GM11168 (cell line): ENCODE data around the gene NPFFR2.
"Not testable (repeated sequence)": the region's sequence is repeated elsewhere in the genome, so short reads cannot be mapped to it uniquely, and the experiment has no call there.

ENCODE experiments used
- in situ Hi-C: fragments of 300-500 bp; cut with MboI; formaldehyde crosslinking; loops from one replicate; pipeline ENCODE4 v1.12.0; 2022; ENCODE audit warnings: low sequenced_read_pairs; ENCODE audit not compliant: unreplicated experiment

Gene NPFFR2

GRCh38 chr4:72110886-72111285 is 79.1 kb downstream of the NPFFR2 start:
- in situ Hi-C loops, result no loop called here

- in situ Hi-C loops, result no loop called here
Observed at GRCh38 chr4:72111863-72112262, 80.1 kb downstream of the NPFFR2 start.

- in situ Hi-C loops, result no loop called here
Observed at GRCh38 chr4:72112514-72113156, 80.8 kb downstream of the NPFFR2 start.

GRCh38 chr4:72118017-72118416 is 86.2 kb downstream of the NPFFR2 start:
- in situ Hi-C loops, result no loop called here

DNA sequence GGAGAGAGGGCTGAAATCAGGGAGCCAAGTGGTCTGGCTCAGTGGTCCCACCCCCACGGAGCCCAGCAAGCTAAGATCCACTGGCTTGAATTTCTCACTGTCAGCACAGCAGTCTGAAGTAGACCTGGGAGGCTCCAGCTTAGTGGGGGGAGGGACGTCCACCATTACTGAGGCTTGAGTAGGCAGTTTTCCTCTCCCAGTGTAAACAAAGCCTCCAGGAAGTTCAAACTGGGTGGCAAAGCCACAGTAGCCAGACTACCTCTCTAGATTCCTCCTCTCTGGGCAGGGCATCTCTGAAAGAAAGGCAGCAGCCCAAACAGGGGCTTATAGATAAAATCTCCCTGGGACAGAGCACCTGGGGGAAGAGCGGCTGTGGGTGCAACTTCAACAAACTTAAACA is 88.1 kb downstream of the NPFFR2 start:
- in situ Hi-C loops, result no loop called here

DNA sequence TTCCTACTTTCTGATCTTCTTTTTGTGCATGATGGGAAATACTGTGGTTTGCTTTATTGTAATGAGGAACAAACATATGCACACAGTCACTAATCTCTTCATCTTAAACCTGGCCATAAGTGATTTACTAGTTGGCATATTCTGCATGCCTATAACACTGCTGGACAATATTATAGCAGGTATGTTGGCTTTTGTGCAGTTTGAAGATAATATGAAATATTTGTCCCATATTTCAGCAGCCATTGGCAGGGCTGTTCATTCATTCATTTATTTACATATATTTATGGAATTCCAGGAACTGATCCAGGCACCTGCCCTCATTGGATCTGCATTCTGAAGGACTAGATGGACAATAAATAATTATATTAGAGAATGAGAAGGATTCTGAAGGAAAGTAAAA is 96.9 kb downstream of the NPFFR2 start:
- in situ Hi-C loops, result no loop called here

GRCh38 chr4:72136429-72136828 is 104.6 kb downstream of the NPFFR2 start:
- in situ Hi-C loops, result no loop called here

- in situ Hi-C loops, result not testable (repeated sequence)
Observed at GRCh38 chr4:72139997-72140396, 108.2 kb downstream of the NPFFR2 start.

GRCh38 chr4:72144241-72144640 is 112.4 kb downstream of the NPFFR2 start:
- in situ Hi-C loops, result no loop called here

DNA sequence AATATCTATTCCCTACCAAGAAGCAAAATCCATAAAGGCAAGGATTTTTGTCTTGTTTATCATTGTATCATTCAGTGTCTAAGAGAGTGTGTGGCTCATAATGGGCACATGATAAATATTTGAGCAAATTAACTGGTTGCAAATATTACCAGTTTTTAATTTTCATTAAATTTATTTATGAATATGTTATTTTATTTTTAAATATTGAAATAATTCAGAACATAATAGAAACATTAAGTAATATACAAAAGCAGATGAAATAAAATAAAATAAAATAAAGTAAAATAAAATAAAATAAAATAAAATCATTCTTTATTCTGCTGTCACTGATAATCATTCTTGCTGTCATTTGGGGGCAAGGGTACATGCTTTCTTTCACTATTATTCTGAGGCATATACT is 120.9 kb downstream of the NPFFR2 start:
- in situ Hi-C loops, result no loop called here

DNA sequence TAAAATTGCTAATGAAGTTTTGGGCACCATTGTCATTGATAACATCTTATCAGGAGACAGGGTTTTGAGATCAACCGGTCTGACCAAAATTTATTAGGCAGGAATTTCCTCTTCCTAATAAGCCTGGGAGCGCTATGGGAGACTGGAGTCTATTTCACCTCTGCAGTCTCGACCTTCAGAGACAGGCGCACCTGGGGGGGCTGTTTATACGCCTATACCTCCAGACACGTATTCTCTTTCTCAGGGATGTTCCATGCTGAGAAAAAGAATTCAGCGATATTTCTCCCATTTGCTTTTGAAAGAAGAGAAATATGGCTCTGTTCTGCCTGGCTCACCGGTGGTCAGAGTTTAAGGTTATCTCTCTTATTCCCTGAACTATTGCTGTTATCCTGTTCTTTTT is 121.8 kb downstream of the NPFFR2 start:
- in situ Hi-C loops, result not testable (repeated sequence)

GRCh38 chr4:72169285-72169684 is 137.5 kb downstream of the NPFFR2 start:
- in situ Hi-C loops, result not testable (repeated sequence)

GRCh38 chr4:72169861-72170260 is 138.1 kb downstream of the NPFFR2 start:
- in situ Hi-C loops, result no loop called here

GRCh38 chr4:72171761-72172160 is 140.0 kb downstream of the NPFFR2 start:
- in situ Hi-C loops, result no loop called here

DNA sequence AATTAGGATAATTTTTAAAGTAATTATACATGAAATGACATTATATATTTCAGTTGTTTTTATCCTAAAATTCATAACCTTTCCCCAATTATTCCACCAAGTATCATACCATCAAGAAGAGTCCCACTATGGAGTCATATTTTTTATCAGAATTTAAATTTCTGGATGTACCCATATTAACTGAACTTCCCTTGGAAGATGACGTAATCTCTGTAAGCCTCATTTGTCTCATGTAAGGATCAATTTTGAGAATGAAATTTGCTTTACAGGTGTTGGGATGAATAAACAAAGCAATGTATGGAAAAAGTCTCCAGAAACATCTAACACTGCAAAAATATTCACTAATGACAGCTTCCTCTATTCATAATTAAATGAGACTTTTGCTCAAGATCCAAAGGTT is 147.5 kb downstream of the NPFFR2 start:
- in situ Hi-C loops, result no loop called here

DNA sequence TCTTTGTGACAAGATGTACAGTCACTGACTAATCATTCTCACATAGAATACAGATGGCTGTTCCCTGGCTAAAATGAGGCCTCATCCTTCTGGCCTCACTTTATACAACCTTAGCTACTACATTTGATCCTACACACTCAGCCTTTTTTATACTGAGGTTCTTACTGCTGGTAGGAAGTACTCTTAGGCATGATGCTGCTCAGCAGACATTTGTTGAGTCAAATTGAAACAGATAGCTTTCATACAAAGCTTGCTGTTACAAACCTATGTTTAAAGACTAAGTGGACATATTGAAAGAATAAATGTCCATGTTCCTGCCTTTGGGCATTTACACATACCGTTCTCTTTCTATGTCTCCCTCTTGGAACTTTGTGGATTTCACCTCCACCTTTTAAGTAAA is 154.9 kb downstream of the NPFFR2 start:
- in situ Hi-C loops, result no loop called here

- in situ Hi-C loops, result no loop called here
Observed at GRCh38 chr4:72194046-72194445, 162.2 kb downstream of the NPFFR2 start.

- in situ Hi-C loops, result no loop called here
Observed at GRCh38 chr4:72194453-72194852, 162.7 kb downstream of the NPFFR2 start.
